Activated CD8-positive, alpha-beta T cell treated with anti-CD3 and anti-CD28 coated beads for 36 hours (primary cell): ENCODE data around the gene CPLX1. TPM values are rescaled to one million over a fixed set of nuclear protein-coding genes. Genes with fewer than 3 reads are reported as not detected.
A peak's percentile ranks its signal among the peaks of the same experiment; 100 is the strongest.

Source experiments
- ATAC-seq: fragments of 200-7000 bp; cut with Tn5 transposase; one replicate; pipeline ENCODE4 v1.10.0; 2021; ENCODE audit warnings: mild to moderate bottlenecking, moderate library complexity
- CTCF ChIA-PET: fragments of 350-600 bp; sonication (Branson Sonifier 250); formaldehyde crosslinking; loops from one replicate; lab custom pipeline; 2021; ENCODE audit warnings: antibody characterized with exemption; lab: Charles Lee
- POLR2A ChIA-PET: fragments of 350-600 bp; sonication (Branson Sonifier 250); formaldehyde crosslinking; loops from one replicate; lab custom pipeline; 2021; ENCODE audit warnings: antibody characterized with exemption; lab: Charles Lee
- DNase-seq: peaks from one replicate; pipeline ENCODE4 v3.0.0-alpha.2; 2020
- H3K27ac Mint-ChIP-seq: one replicate; pipeline ENCODE4 v1.8.0; 2021; ENCODE audit warnings: mild to moderate bottlenecking, mixed read lengths
- H3K27me3 Mint-ChIP-seq: one replicate; pipeline ENCODE4 v1.8.0; 2021; ENCODE audit warnings: mixed read lengths
- H3K36me3 Mint-ChIP-seq: one replicate; pipeline ENCODE4 v1.8.0; 2021; ENCODE audit warnings: low read depth, mixed read lengths
- H3K4me1 Mint-ChIP-seq: one replicate; pipeline ENCODE4 v1.8.0; 2021; ENCODE audit warnings: low read depth, mixed read lengths
- H3K4me3 Mint-ChIP-seq: one replicate; pipeline ENCODE4 v1.8.0; 2021; ENCODE audit warnings: mild to moderate bottlenecking, moderate library complexity, mixed read lengths
- H3K9me3 Mint-ChIP-seq: one replicate; pipeline ENCODE4 v1.8.0; 2021; ENCODE audit warnings: mixed read lengths
- intact Hi-C: fragments of 100-400 bp; cut with micrococcal nuclease; formaldehyde crosslinking; loops from one replicate; pipeline ENCODE4 v1.10.0; 2022
- total RNA-seq, 2 experiments: library from RNA; stranded (reverse); gene quantifications; one replicate each; pipeline ENCODE4 v1.2.3, GENCODE V29; 2021
- TF ChIP-seq, protein P1 (sequence below): fragments of 200-600 bp; IDR thresholded peaks from one replicate; pipeline ENCODE4 v1.8.0; 2022; ENCODE audit warnings: antibody characterized with exemption, mild to moderate bottlenecking

Gene CPLX1
- total RNA-seq, 2 experiments from 2014 or later: not detected

DNA sequence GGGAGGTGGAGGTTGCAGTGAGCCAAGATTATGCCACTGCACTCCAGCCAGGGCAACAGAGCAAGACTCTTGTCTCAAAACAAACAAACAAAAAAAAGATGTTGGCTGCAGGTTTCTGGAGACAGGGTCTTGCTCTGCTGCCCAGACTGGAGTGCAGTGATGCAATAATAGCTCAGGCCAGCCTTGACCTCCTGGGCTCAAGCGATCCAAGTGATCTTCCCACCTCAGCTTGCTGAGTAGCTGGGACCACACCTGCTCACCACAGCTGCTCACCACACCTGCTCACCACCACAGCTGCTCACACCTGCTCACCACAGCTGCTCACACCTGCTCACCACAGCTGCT lies 29.9 kb upstream of the CPLX1 start:
- Mint-ChIP-seq H3K27ac (peak overlapping the region; percentile 39), H3K4me3 (no peak overlapping the region), H3K36me3 (peaks cover 54% of the 10 kb centered on the region), H3K27me3 (no peaks in the 10 kb centered on the region), H3K4me1 (peaks cover 8% of the 10 kb centered on the region), H3K9me3 (peaks cover 8% of the 10 kb centered on the region)
- ATAC-seq (peak; percentile 13), DNase-seq (no peak)
- ChIA-PET CTCF (no interaction called here), POLR2A (no interaction called here)
- intact Hi-C loops: no loop called here
- TF ChIP-seq, protein P1, sequence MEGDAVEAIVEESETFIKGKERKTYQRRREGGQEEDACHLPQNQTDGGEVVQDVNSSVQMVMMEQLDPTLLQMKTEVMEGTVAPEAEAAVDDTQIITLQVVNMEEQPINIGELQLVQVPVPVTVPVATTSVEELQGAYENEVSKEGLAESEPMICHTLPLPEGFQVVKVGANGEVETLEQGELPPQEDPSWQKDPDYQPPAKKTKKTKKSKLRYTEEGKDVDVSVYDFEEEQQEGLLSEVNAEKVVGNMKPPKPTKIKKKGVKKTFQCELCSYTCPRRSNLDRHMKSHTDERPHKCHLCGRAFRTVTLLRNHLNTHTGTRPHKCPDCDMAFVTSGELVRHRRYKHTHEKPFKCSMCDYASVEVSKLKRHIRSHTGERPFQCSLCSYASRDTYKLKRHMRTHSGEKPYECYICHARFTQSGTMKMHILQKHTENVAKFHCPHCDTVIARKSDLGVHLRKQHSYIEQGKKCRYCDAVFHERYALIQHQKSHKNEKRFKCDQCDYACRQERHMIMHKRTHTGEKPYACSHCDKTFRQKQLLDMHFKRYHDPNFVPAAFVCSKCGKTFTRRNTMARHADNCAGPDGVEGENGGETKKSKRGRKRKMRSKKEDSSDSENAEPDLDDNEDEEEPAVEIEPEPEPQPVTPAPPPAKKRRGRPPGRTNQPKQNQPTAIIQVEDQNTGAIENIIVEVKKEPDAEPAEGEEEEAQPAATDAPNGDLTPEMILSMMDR: no peak

DNA sequence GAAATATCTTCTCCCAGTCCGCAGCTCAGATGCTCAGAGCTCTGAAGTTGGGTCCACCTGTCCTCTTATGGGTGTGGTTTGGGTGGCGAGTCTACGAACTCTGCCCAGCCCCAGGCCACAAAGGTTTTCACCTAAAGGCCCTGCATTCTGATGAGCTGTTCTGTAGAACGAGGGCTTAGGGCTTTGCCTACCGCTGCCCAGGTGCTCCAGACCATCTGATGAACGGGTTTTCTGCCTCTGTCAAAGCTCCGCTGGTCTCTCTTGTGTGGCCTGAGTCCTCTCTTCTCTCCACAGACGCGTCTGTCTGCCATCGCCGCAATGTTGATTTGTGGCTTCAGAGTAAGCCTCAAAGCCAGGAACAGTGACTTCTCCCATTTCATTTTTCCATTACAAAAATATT lies 28.4 kb upstream of the CPLX1 start:
- Mint-ChIP-seq H3K9me3 (peaks cover 8% of the 10 kb centered on the region), H3K36me3 (peaks cover 45% of the 10 kb centered on the region), H3K27ac (no peak overlapping the region), H3K4me3 (no peak overlapping the region), H3K4me1 (peaks cover 8% of the 10 kb centered on the region), H3K27me3 (no peaks in the 10 kb centered on the region)
- intact Hi-C loops: no loop called here
- CTCF ChIA-PET: interaction anchor here (1.5 kb wide), 1 partner anchor 113 kb away, joined by 4 read pairs; no protein-coding TSS in a partner anchor
- TF ChIP-seq, protein P1: no peak
- DNase-seq (no peak), ATAC-seq (no peak)
- POLR2A ChIA-PET: interaction anchor here (1.2 kb wide), 1 partner anchor 12 kb away, joined by 3 read pairs; no protein-coding TSS in a partner anchor

DNA sequence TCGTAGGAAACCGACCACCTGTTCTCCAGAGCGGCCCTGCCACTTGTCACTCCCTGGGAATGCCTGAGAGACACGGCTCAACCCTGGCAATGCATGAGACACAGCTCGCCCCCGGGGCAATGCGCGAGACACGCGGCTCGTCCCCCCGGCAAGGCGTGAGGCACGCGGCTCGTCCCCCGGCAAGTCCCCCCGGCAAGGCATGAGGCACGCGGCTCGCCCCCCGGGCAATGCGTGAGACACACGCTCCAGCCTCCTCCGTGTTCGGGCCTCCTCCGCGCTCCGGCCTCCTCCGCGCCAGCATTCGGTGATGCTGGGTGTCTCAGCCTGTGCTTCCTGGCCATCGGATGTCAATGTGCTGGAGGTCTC lies 27.5 kb upstream of the CPLX1 start:
- ATAC-seq (no peak), DNase-seq (no peak)
- H3K27me3 Mint-ChIP-seq: no peaks in the 10 kb centered on the region
- TF ChIP-seq, protein P1: no peak
- ChIA-PET POLR2A (interaction anchor here (0.7 kb wide), 1 partner anchor 22 kb away, joined by 3 read pairs; no protein-coding TSS in a partner anchor), CTCF (no interaction called here)
- peaks cover 8% of the 10 kb centered on the region for H3K4me1 Mint-ChIP-seq
- H3K27ac Mint-ChIP-seq: no peak overlapping the region
- peaks cover 8% of the 10 kb centered on the region for H3K9me3 Mint-ChIP-seq
- H3K36me3 Mint-ChIP-seq: peaks cover 46% of the 10 kb centered on the region
- no peak overlapping the region for H3K4me3 Mint-ChIP-seq
- intact Hi-C loops: no loop called here

DNA sequence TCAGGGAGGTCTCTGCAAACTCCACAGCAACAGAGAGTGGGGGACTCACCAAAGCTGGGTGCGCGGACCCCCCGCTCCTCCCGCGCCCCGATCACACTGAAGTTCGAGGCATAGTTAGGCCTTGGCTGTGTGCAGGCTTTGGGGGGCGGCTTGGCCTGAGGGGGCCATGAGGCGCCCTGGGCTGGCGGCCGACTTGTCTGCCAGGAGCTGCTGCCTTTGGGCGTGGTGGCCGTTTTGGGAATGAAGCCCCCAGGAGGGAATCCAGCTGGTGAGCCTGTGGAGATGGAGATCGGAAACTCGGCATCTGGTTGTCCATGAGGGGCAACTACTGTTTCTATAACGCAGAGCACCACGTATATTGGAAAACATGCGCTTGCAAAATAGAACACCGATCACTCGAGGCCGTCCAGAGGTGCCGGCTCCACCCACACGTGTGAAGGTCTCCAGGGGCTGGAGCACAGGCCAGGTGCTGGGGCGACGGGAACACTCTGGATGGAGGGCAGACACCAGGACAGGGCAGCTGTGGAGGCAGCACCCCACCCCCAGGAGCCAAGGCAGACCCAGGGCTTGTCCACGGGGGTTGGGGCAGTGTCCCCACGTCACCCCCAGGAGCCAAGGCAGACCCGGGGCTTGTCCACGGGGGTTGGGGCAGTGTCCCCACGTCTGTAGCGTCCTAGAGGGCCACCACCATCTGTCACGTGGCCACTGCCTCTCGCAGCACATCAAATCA lies 25.9 kb upstream of the CPLX1 start:
- Mint-ChIP-seq H3K27me3 (no peaks in the 10 kb centered on the region), H3K9me3 (peaks cover 6% of the 10 kb centered on the region), H3K4me3 (no peak overlapping the region), H3K27ac (no peak overlapping the region), H3K36me3 (peaks cover 32% of the 10 kb centered on the region), H3K4me1 (peaks cover 6% of the 10 kb centered on the region)
- intact Hi-C loops: no loop called here
- no peak for ATAC-seq
- CTCF ChIA-PET: no interaction called here
- TF ChIP-seq, protein P1: no peak
- POLR2A ChIA-PET: no interaction called here
- DNase-seq: no peak

DNA sequence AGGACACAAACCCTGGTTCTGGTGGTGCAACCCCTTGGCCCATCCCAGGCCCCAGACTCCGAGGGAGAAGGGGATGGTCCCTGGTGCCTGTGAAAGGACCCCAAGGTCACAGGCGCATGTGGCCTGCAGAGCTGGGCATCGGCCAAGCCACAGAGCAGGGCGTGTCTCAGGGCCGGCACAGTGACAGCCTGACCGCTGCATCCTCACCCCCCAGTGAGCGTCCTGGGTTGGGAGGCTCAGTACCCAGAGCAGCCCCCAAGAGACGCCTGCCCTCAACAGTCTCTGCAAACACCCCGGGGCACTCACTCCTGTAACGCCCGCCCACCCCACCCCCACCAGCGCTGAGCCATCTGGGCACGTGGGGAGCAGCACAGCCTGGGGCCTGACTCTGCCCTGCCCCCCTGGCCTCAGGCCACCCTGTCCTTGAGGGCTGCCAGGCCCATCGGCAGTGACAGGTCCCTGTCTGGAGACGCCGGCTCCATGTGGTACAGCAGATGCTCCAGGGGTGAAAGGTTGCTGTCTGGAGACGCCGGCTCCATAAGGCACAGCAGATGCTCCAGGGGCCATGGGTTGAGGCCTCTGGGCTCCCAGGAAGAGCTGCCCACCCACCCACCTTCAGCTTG lies 24.5 kb upstream of the CPLX1 start:
- TF ChIP-seq, protein P1: no peak
- Mint-ChIP-seq H3K4me3 (no peak overlapping the region), H3K9me3 (no peaks in the 10 kb centered on the region)

More for the DNA sequence above, 24.5 kb upstream of the CPLX1 start:
- intact Hi-C loops: no loop called here
- Mint-ChIP-seq H3K27ac (no peak overlapping the region), H3K27me3 (no peaks in the 10 kb centered on the region), H3K4me1 (no peaks in the 10 kb centered on the region), H3K36me3 (peaks cover 18% of the 10 kb centered on the region)
- ATAC-seq: no peak
- ChIA-PET POLR2A (no interaction called here), CTCF (no interaction called here)
- no peak for DNase-seq
